Activated T-cell treated with anti-CD3 and anti-CD28 coated beads, Interleukin-2, amount 50 U/mL, for 24 hours (primary cell): ENCODE measurements around the gene GLI3.

ENCODE experiments used
- DNase-seq: peaks from one replicate; pipeline ENCODE4 v3.0.0-alpha.2; 2020
- H3K27ac Mint-ChIP-seq: 2 replicates; pipeline ENCODE4 v1.8.0; 2020; ENCODE audit warnings: mild to moderate bottlenecking, mixed read lengths
- H3K27me3 Mint-ChIP-seq: 2 replicates; pipeline ENCODE4 v1.8.0; 2020; ENCODE audit warnings: mixed read lengths
- H3K36me3 Mint-ChIP-seq: 2 replicates; pipeline ENCODE4 v1.8.0; 2020; ENCODE audit warnings: low read depth, mixed read lengths
- H3K4me1 Mint-ChIP-seq: 2 replicates; pipeline ENCODE4 v1.8.0; 2020; ENCODE audit warnings: low read depth, mixed read lengths
- H3K4me3 Mint-ChIP-seq: 2 replicates; pipeline ENCODE4 v1.8.0; 2020; ENCODE audit warnings: mild to moderate bottlenecking, moderate library complexity, mixed read lengths
- H3K9me3 Mint-ChIP-seq: 2 replicates; pipeline ENCODE4 v1.8.0; 2020; ENCODE audit warnings: mixed read lengths

GLI3 gene

GRCh38 chr7:41955451-41955850, 281.6 kb downstream of the GLI3 start:
- DNase-seq: no peak
- no peaks in the 10 kb centered on the region for H3K4me1 Mint-ChIP-seq
- no peak overlapping the region for H3K4me3 Mint-ChIP-seq
- H3K36me3 Mint-ChIP-seq: no peaks in the 10 kb centered on the region
- no peaks in the 10 kb centered on the region for H3K9me3 Mint-ChIP-seq
- no peak overlapping the region for H3K27ac Mint-ChIP-seq
- peaks cover 56% of the 10 kb centered on the region for H3K27me3 Mint-ChIP-seq

DNA sequence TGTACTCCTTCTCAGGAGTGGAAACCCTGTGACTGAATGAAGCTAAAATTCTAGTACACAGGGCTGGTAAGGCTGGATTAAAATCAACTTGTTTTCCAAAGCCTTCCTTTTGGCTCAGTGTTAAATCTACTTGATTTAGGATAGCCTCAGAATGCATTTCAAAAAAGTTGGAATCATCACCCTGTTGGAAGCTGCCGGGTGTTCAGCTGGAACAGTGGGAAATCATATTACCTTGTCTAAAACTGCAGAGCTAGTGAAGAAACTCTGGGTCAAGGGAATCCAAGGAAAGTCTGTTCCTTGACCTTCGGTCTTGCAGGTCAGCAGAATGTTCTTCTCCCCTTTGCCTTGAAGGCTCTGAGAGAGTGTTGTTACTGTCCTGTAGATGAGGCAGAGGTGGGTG, 282.0 kb downstream of the GLI3 start:
- DNase-seq: no peak
- H3K36me3 Mint-ChIP-seq: no peaks in the 10 kb centered on the region
- no peak overlapping the region for H3K4me3 Mint-ChIP-seq
- peaks cover 52% of the 10 kb centered on the region for H3K27me3 Mint-ChIP-seq
- H3K4me1 Mint-ChIP-seq: no peaks in the 10 kb centered on the region
- no peaks in the 10 kb centered on the region for H3K9me3 Mint-ChIP-seq
- no peak overlapping the region for H3K27ac Mint-ChIP-seq

- H3K27me3 Mint-ChIP-seq: peaks cover 14% of the 10 kb centered on the region
- H3K27ac Mint-ChIP-seq: no peak overlapping the region
- no peaks in the 10 kb centered on the region for H3K9me3 Mint-ChIP-seq
- H3K4me3 Mint-ChIP-seq: no peak overlapping the region
- H3K4me1 Mint-ChIP-seq: no peaks in the 10 kb centered on the region
- no peak for DNase-seq
- no peaks in the 10 kb centered on the region for H3K36me3 Mint-ChIP-seq
Measured at GRCh38 chr7:41948503-41948902, 288.5 kb downstream of the GLI3 start.

DNA sequence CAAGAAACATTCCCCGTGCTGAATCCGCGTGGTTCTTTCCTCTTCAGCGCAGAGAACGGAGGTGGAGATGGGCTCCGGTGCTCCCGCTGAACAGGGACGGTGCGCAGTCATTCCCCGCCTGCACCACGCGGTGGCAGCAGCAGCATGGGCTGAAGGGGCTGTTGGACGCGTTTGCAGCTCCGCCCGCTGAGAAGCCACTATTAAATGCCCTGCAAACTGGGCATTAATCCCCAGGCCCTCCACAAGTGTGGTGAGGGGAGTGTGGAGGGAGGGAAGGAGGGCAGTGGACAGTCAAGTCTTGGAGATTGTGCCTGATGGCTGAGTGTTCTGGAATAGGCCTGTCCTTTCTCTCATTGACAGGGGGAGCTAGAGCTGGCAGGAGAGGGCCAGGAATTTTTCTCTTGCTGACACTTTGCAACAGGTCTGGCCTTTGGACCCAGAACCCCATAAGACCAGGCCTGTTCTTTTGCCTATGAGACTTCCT, 293.9 kb downstream of the GLI3 start:
- H3K4me1 Mint-ChIP-seq: peaks cover 11% of the 10 kb centered on the region
- no peaks in the 10 kb centered on the region for H3K9me3 Mint-ChIP-seq
- H3K27ac Mint-ChIP-seq: no peak overlapping the region
- H3K4me3 Mint-ChIP-seq: no peak overlapping the region
- H3K27me3 Mint-ChIP-seq: peaks cover 51% of the 10 kb centered on the region
- peak; percentile 87 for DNase-seq
- H3K36me3 Mint-ChIP-seq: no peaks in the 10 kb centered on the region

- H3K4me1 Mint-ChIP-seq: peaks cover 11% of the 10 kb centered on the region
- no peak overlapping the region for H3K27ac Mint-ChIP-seq
- H3K9me3 Mint-ChIP-seq: no peaks in the 10 kb centered on the region
- H3K27me3 Mint-ChIP-seq: peaks cover 49% of the 10 kb centered on the region
- no peak for DNase-seq
- no peak overlapping the region for H3K4me3 Mint-ChIP-seq
- no peaks in the 10 kb centered on the region for H3K36me3 Mint-ChIP-seq
Measured at GRCh38 chr7:41942468-41943093, 294.4 kb downstream of the GLI3 start.

GRCh38 chr7:41940760-41941343, 296.2 kb downstream of the GLI3 start:
- Mint-ChIP-seq H3K27ac (no peak overlapping the region), H3K9me3 (no peaks in the 10 kb centered on the region), H3K27me3 (peaks cover 54% of the 10 kb centered on the region), H3K4me3 (no peak overlapping the region), H3K36me3 (no peaks in the 10 kb centered on the region), H3K4me1 (peaks cover 11% of the 10 kb centered on the region)
- peak; percentile 61 for DNase-seq

DNA sequence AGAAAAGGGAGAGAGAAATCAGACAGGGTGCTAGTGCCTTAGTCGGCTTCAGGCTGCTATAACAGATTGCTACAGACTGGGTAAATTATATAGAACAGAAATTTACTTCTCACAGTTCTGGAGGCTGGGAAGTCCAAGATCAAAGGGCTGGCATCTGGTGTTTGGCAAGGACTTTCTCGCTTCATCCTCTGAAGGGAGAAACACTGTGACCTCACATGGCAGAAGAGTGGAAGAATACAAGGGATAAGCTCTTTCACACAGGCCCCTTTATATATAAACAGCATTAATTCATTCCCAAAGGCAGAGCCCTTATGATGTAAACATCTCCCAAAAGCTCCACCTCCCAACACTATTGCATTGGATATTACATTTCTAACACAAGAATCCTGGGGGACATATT, 298.6 kb downstream of the GLI3 start:
- Mint-ChIP-seq H3K4me3 (no peak overlapping the region), H3K36me3 (no peaks in the 10 kb centered on the region), H3K27ac (no peak overlapping the region), H3K4me1 (peaks cover 11% of the 10 kb centered on the region), H3K27me3 (peaks cover 54% of the 10 kb centered on the region), H3K9me3 (no peaks in the 10 kb centered on the region)
- DNase-seq: no peak

GRCh38 chr7:41933427-41933826, 303.6 kb downstream of the GLI3 start:
- Mint-ChIP-seq H3K4me1 (peaks cover 1% of the 10 kb centered on the region), H3K27ac (no peak overlapping the region), H3K27me3 (peaks cover 34% of the 10 kb centered on the region), H3K4me3 (no peak overlapping the region), H3K36me3 (no peaks in the 10 kb centered on the region), H3K9me3 (no peaks in the 10 kb centered on the region)
- no peak for DNase-seq

DNA sequence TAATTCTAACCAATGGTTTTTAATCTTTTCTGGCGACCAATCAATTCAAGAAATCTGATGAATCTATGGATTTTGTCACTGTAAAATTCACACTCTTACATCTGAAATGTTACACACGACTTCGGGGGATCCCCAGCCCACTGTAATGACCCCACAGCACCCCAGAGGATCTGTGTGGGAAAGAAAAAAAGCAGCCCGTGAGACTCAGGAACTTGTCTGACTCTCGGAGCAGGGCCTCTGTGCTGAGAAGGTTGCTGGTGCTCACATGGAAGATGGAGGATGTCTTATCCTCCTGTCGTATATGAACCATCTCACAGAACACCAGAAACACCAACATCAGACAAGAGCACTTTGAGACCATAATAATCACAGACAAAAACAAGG, 305.8 kb downstream of the GLI3 start:
- no peak for DNase-seq
- no peak overlapping the region for H3K4me3 Mint-ChIP-seq
- H3K36me3 Mint-ChIP-seq: no peaks in the 10 kb centered on the region
- no peak overlapping the region for H3K27ac Mint-ChIP-seq
- peaks cover 1% of the 10 kb centered on the region for H3K4me1 Mint-ChIP-seq
- H3K27me3 Mint-ChIP-seq: peaks cover 36% of the 10 kb centered on the region
- H3K9me3 Mint-ChIP-seq: no peaks in the 10 kb centered on the region

- no peaks in the 10 kb centered on the region for H3K36me3 Mint-ChIP-seq
- DNase-seq: no peak
- peaks cover 1% of the 10 kb centered on the region for H3K4me1 Mint-ChIP-seq
- H3K27ac Mint-ChIP-seq: no peak overlapping the region
- no peaks in the 10 kb centered on the region for H3K9me3 Mint-ChIP-seq
- peaks cover 31% of the 10 kb centered on the region for H3K27me3 Mint-ChIP-seq
- H3K4me3 Mint-ChIP-seq: no peak overlapping the region
Measured at GRCh38 chr7:41930538-41931262, 306.3 kb downstream of the GLI3 start.

- H3K27ac Mint-ChIP-seq: no peak overlapping the region
- no peak overlapping the region for H3K4me3 Mint-ChIP-seq
- no peaks in the 10 kb centered on the region for H3K36me3 Mint-ChIP-seq
- peaks cover 1% of the 10 kb centered on the region for H3K4me1 Mint-ChIP-seq
- no peak for DNase-seq
- peaks cover 23% of the 10 kb centered on the region for H3K27me3 Mint-ChIP-seq
- H3K9me3 Mint-ChIP-seq: no peaks in the 10 kb centered on the region
Measured at GRCh38 chr7:41928781-41929180, 308.2 kb downstream of the GLI3 start.

DNA sequence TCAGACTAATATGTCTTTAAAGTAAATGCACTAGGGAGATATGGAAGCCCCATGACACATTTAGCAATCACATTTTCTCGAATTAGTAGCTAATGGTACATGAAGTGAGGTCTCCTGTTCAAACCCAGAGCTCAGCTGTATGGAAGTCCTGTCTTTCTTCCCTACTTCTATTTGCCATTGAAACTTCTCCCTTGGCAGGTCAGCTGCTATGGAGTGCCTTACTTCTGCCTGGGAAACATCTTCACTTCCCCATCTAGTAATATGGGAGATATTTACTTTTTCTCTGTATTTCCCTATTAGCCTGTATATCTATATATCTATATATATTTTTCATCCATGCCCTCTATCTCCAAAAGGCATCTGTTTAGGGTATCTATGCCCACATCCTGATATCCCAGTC, 308.8 kb downstream of the GLI3 start:
- DNase-seq: no peak
- no peak overlapping the region for H3K27ac Mint-ChIP-seq
- H3K4me1 Mint-ChIP-seq: peaks cover 1% of the 10 kb centered on the region
- no peaks in the 10 kb centered on the region for H3K36me3 Mint-ChIP-seq
- H3K9me3 Mint-ChIP-seq: no peaks in the 10 kb centered on the region
- H3K4me3 Mint-ChIP-seq: no peak overlapping the region
- peaks cover 23% of the 10 kb centered on the region for H3K27me3 Mint-ChIP-seq

GRCh38 chr7:41927380-41927779, 309.6 kb downstream of the GLI3 start:
- Mint-ChIP-seq H3K27me3 (peaks cover 23% of the 10 kb centered on the region), H3K4me1 (peaks cover 1% of the 10 kb centered on the region), H3K9me3 (no peaks in the 10 kb centered on the region), H3K27ac (no peak overlapping the region), H3K36me3 (no peaks in the 10 kb centered on the region), H3K4me3 (no peak overlapping the region)
- no peak for DNase-seq

- no peak overlapping the region for H3K4me3 Mint-ChIP-seq
- H3K9me3 Mint-ChIP-seq: no peaks in the 10 kb centered on the region
- no peak for DNase-seq
- no peak overlapping the region for H3K27ac Mint-ChIP-seq
- H3K4me1 Mint-ChIP-seq: peaks cover 1% of the 10 kb centered on the region
- H3K27me3 Mint-ChIP-seq: peaks cover 22% of the 10 kb centered on the region
- H3K36me3 Mint-ChIP-seq: no peaks in the 10 kb centered on the region
Measured at GRCh38 chr7:41925946-41926345, 311.1 kb downstream of the GLI3 start.

DNA sequence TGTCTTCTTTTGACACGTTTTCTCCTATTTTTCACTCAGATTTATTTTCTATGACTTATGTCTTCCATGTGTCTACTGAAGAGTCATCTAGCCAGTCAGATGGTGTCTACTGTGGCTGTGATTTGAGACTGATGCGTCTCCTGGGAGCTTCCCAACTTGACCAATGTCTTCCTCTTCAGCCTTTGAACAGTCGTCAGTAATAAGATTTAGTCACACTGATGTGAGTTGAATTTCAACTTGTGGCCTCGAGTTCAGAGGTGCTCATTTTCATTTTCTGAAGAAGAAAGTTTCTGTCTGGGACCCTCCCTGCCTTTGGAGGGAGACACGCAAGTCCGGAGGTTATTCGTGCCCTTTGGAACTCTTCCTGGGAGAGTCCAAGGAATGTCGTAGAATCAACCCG, 312.2 kb downstream of the GLI3 start:
- Mint-ChIP-seq H3K27ac (no peak overlapping the region), H3K36me3 (no peaks in the 10 kb centered on the region), H3K27me3 (peaks cover 24% of the 10 kb centered on the region), H3K4me1 (peaks cover 1% of the 10 kb centered on the region), H3K4me3 (no peak overlapping the region), H3K9me3 (no peaks in the 10 kb centered on the region)
- DNase-seq: no peak
